ENCODE measurements around the gene FKBP11.
A peak's percentile ranks its signal among the peaks of the same experiment; 100 is the strongest.

Gene FKBP11

GRCh38 chr12:48925304-48926011 lies at the start of gene FKBP11:
TSS of gene FKBP11 (minus strand) at chr12:48925492. CDS start at chr12:48925428, 64 bp downstream.
- DNase-seq: peak; percentile 30

GRCh38 chr12:48973941-48974673 lies 48.8 kb upstream of the FKBP11 start:
- peak; percentile 37 for DNase-seq

- no peak for DNase-seq
Observed at GRCh38 chr12:48973531-48973930, 48.2 kb upstream of the FKBP11 start.

DNA sequence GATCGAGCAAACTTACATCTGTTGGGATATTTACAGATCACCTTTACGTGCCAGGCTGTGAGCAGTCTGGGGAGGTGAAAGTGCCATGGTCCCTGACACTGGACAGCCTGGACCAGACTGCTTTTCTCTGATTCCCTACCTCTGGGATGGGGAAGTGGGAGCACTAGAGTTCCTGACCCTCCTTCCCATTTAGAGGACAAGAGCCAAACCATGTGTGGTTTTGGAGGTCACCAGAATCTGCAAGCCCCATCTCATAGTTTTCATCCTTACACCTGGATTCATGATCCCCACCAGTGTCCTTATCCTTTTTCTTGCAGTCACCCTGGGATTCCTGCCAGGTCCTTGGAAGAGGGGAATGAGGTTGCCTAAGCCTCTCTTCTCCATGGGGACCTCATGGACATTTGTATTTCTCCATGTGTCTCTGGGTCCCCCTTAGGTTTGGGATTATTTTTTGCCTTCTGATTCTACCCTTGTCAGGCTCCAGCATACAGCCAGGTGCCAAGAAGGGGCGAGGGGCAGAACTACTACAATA lies 47.7 kb upstream of the FKBP11 start:
- no peak for DNase-seq

GRCh38 chr12:48972213-48972951 lies 47.1 kb upstream of the FKBP11 start:
- no peak for DNase-seq

- no peak for DNase-seq
Observed at GRCh38 chr12:48970702-48971334, 45.5 kb upstream of the FKBP11 start.

DNA sequence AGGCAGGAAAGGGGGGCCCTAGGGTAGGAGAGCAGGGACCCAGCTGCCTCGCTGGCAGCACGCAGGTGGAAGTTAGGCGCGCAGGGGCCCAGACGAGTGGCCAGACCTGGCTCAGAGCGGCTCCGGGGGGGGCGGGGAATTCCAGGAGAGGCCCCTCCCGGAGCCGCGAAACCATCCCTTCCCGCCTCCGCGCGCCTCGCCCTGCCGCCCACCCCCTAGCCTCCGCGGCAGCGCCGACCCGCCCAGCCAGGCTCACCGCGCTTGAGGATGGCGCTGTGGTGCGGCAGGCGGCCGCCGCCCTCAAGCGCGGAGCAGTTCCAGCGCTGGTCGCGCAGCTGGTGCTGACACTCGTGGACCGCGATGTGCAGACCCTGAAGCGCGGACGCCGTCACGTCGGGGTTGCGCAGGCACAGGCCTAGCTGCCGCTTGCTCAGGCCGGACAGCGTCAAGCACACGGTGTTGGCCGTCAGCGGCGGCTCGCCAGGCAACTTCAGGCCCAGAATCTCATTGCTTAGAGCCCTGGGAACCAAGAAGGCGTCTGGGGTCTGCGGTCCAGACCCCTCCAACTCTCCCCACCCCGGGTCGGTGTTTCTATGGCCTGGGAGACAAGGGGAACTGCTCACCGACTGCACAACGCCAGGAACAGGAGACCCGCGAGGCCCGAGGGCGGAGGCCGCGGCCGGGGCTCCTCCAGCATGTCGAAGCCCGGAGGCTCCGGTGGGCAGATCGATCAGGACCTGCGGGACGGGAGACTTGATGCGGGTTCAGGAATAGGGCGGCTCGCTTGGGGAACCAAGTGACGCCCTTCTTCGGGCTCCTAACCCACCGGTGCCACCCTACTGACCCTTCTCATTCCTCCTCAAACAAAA lies 44.8 kb upstream of the FKBP11 start:
- peak; percentile 70 for DNase-seq

GRCh38 chr12:48969160-48969771 lies 44.0 kb upstream of the FKBP11 start:
- peak; percentile 46 for DNase-seq

- no peak for DNase-seq
Observed at GRCh38 chr12:48968467-48968866, 43.2 kb upstream of the FKBP11 start.

- DNase-seq: no peak
Observed at GRCh38 chr12:48967991-48968390, 42.7 kb upstream of the FKBP11 start.

DNA sequence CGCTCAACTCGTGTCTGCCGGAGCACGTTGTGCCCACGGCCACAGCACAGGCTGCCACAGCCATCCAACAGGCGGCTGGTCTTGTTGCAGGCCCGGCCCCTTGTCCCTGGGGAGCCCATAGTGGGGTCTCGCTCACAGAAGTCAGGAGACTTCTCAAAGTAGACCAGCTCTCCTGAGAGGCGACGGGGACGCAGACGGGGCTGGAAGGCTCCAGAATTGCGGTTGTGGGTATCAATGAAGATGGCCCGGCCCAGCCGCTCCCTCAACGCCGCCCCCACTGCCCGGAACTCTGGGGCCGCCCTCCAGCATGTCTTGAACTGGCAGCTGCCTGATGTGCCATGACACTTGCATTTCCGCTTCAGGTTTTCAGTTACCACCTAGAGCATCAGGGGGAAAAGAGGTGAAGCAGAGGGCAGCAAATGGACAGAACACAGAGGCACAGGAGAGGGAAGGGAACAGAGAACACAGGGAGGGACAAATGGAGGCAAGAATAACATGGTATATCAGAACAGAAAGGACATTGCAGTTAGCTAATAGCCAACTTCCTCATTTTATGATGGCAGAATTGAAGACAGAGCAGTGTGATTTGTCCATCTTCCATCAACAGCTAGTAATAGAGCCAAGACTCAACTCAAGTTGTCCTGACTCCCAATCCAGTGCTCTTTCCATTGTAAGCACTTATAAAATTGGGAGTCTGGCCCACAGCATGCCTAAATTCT lies 41.0 kb upstream of the FKBP11 start:
- no peak for DNase-seq

DNA sequence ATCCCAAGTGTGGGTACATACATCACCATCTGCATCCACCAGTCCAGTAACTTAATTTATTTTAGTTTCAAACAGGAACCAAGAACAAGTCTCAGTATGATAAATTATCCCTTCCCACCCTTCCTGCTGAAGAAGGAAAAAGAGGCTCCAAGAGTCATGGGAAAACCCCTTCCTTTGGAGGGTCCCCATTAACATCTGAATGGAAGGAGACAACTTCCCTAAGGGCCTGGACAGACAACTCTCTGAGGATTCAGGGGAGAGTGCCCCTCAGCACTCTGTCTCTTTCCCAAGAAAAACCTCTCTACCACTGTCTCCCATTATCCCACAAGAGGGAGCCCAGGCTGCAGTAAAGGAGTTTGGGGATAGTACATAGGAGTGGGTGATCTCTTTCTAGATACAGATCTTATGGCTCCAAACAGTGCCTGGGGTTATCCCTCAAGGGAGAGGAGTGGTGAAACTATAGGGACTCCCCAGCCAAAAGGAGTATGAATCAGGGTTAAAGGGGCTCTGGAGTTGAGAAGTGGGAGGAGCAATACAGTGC lies 40.1 kb upstream of the FKBP11 start:
- DNase-seq: peak; percentile 56

GRCh38 chr12:48961801-48962200 lies 36.5 kb upstream of the FKBP11 start:
- DNase-seq: no peak

DNA sequence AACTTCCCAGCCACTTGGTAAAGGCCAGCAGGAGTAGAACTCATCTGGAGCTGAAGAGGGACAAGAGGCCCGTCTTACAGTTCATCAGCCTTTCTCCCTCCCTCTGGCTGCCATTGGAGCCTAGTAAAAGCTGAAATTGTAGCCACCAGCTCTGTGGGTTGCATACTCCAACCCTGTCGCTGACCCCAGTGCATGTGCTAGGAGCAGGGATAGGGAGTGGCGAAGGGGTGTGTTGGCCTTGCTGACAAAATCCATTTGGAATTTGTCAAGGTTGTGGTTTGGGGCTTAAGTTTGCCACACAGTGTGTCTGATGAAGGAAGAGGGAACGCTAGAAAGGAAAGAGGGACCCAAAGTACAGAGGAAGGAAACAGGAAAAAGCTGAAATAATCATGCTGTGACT lies 36.0 kb upstream of the FKBP11 start:
- DNase-seq: no peak

GRCh38 chr12:48960834-48961233 lies 35.5 kb upstream of the FKBP11 start:
- DNase-seq: no peak

- no peak for DNase-seq
Observed at GRCh38 chr12:48958049-48958388, 32.7 kb upstream of the FKBP11 start.

DNA sequence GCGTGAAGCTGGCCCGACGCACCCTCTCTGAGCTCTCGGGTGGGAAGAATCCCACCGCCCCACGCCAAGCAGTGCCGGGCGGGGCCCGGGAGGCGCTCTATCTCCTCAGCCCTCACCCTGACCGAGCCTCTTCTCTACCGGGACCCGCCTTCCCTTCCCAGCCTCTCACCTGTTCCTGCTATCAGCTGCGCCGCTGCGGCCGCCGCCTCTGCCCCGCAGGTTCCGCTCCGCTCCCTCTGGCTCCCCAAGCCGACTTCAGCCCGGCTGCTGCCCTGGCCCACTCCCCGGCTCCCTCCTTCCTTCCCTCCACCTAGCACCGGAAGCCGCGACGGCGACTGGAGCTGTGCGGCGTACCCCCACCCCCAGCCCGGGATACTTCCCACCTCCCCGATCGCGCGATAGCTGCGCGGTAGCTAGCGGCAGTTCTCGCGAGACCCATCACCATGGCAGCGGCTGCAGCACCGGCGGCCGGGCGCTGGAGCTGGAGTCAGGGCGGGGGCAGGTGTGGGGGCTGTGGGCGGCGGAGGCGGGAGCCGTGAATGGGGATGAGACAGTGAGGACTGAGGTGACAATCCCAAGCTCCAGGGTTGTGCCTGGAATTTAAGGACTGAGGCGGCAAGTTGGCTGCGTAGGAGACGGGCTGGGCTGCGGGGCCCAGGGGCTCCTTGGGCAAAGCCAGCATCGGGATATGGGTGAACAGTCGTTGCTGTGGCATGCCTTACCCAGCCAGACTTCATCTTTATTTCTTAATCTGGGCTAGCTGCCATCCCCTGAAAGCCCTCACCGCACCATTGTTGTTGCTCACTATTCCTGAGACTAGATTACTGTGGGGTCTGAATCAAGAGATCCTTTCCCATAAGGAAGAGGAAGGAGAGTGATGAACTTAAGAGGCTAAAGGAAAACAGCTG lies 32.1 kb upstream of the FKBP11 start, which contains the start of gene ARF3:
Gene ARF3 (minus strand): TSS at position 347 of the 908 bp plus-strand sequence. CDS start 16,392 bp downstream, outside the sequence.
- DNase-seq: peak; percentile 99

DNA sequence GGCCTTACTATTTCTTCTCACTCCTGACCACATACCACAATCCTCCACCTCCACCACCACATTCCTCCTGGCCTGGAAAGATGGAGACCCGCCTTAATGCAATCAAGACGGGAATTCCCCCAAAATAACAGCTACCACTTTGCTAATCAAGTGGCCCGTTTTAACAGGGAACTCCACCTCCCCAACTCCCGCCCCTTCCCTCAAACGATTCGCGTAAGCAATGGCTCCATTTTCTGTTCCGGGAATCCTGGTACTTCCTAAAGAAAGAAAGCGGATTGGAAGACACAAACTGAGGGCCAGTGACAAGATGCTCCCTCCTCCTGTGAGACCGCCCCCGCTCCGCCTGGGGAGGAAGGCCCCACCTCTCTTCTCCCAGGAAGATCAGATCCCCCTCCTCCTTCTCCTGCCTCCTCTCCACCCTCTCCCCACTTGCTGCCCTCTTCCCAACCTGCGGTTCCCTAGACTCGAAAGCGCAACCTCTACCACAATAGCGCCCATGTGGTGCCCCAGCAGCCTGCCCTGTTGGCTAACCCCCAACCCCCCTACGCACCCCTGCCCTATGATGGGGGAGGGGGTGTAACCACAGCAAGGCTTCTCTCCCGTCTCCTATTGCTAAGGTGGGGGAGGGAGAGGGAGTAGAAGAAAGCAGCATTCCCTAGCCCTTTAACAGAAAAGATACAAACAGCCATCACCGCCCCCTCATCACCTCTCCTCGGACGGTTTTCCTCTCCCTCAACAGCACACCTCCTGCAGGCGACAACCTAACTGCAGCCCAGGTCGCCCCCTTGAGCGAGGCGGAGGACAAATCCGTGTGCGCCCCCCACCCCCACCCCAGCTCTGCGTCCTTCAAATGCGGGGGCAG lies 31.2 kb upstream of the FKBP11 start:
- peak; percentile 98 for DNase-seq
